MM.1S (cell line): ENCODE results near the gene SLC35G3.

Source experiments
- CTCF ChIP-seq: fragments of 300-600 bp; sonication (generic); IDR thresholded peaks from 2 replicates; pipeline ENCODE4 v1.5.1; 2016; ENCODE audit warnings: antibody characterized with exemption, low read length, mixed read lengths
- EZH2 ChIP-seq: fragments of 300-600 bp; sonication (generic); optimal IDR thresholded peaks from 2 replicates; pipeline ENCODE3; 2017; ENCODE audit warnings: low read depth, mild to moderate bottlenecking, antibody characterized with exemption, low read length, mixed read lengths

GRCh38 chr17:35163886-35164285 is 30.3 kb downstream of the SLC35G3 start:
- no peak for TF ChIP-seq CTCF
- no peak for TF ChIP-seq EZH2
